Measurements from ENCODE around the gene WDR55.
"Not testable (repeated sequence)": the region's sequence is repeated elsewhere in the genome, so short reads cannot be mapped to it uniquely, and the experiment has no call there.

GRCh38 chr5:140660371-140660770 lies 4.3 kb upstream of the WDR55 start:
- not testable (repeated sequence) for TF ChIP-seq POLR2A, EP300 (IDR thresholded peaks at IDR 0.05)

Data from tibial nerve (tissue), 3 donors.